HEK293T (cell line): ENCODE measurements around the gene RET.

Experiments used
- CTCF ChIA-PET: fragments of 350-600 bp; formaldehyde crosslinking; extraction: SDS; loops from one replicate; lab custom pipeline; 2021; ENCODE audit warnings: antibody characterized with exemption, inconsistent platforms; lab: Yijun Ruan, JAX
- POLR2A ChIA-PET: fragments of 350-600 bp; formaldehyde crosslinking; extraction: SDS; loops from one replicate; lab custom pipeline; 2020; ENCODE audit warnings: antibody characterized with exemption, inconsistent platforms; lab: Yijun Ruan, JAX
- DNase-seq: peaks from one replicate; pipeline ENCODE4 v3.0.0; 2012; ENCODE audit warnings: mixed read lengths; ENCODE audit errors: extremely low spot score
- ARNT ChIP-seq: fragments of 450-650 bp; IDR thresholded peaks from 2 replicates; pipeline ENCODE4 v1.6.1; 2017; ENCODE audit warnings: mild to moderate bottlenecking
- BHLHE40 ChIP-seq: fragments of 450-650 bp; IDR thresholded peaks from 2 replicates; pipeline ENCODE4 v1.6.1; 2016; ENCODE audit warnings: mild to moderate bottlenecking, moderate library complexity, borderline replicate concordance
- CTBP1 ChIP-seq: fragments of 450-650 bp; IDR thresholded peaks from 2 replicates; pipeline ENCODE4 v1.6.1; 2016; ENCODE audit warnings: borderline replicate concordance
- ELF4 ChIP-seq: fragments of 450-650 bp; IDR thresholded peaks from 2 replicates; pipeline ENCODE4 v1.6.1; 2017; ENCODE audit warnings: antibody characterized with exemption
- FOXA1 ChIP-seq: fragments of 450-650 bp; IDR thresholded peaks from 2 replicates; pipeline ENCODE4 v1.6.1; 2016; ENCODE audit warnings: mild to moderate bottlenecking
- FOXK2 ChIP-seq: fragments of 450-650 bp; IDR thresholded peaks from 2 replicates; pipeline ENCODE4 v1.6.1; 2016; ENCODE audit warnings: mild to moderate bottlenecking
- FOXM1 ChIP-seq: fragments of 450-650 bp; IDR thresholded peaks from 2 replicates; pipeline ENCODE4 v1.6.1; 2017; ENCODE audit warnings: mild to moderate bottlenecking, borderline replicate concordance
- HDGF ChIP-seq: fragments of 450-650 bp; IDR thresholded peaks from 2 replicates; pipeline ENCODE4 v1.6.1; 2017; ENCODE audit warnings: antibody characterized with exemption, borderline replicate concordance
- L3MBTL2 ChIP-seq: fragments of 450-650 bp; conservative IDR thresholded peaks from 2 replicates; pipeline ENCODE4 v1.6.1; 2016; ENCODE audit warnings: mild to moderate bottlenecking
- LEF1 ChIP-seq: fragments of 450-650 bp; IDR thresholded peaks from 2 replicates; pipeline ENCODE4 v1.6.1; 2017; ENCODE audit warnings: mild to moderate bottlenecking, borderline replicate concordance
- NFRKB ChIP-seq: fragments of 450-650 bp; IDR thresholded peaks from 2 replicates; pipeline ENCODE4 v1.6.1; 2016; ENCODE audit warnings: mild to moderate bottlenecking, moderate library complexity
- SP1 ChIP-seq: fragments of 450-650 bp; IDR thresholded peaks from 2 replicates; pipeline ENCODE4 v1.6.1; 2017
- SUZ12 ChIP-seq: fragments of 450-650 bp; IDR thresholded peaks from 2 replicates; pipeline ENCODE4 v1.6.1; 2016; ENCODE audit warnings: mild to moderate bottlenecking
- TARDBP ChIP-seq: fragments of 450-650 bp; IDR thresholded peaks from 2 replicates; pipeline ENCODE4 v1.6.1; 2016
- ZNF384 ChIP-seq: fragments of 450-650 bp; IDR thresholded peaks from 2 replicates; pipeline ENCODE4 v1.6.1; 2016
- TF ChIP-seq, protein P1 (sequence below): fragments of 450-650 bp; IDR thresholded peaks from 2 replicates; pipeline ENCODE4 v1.6.1; 2016

RET gene

DNA sequence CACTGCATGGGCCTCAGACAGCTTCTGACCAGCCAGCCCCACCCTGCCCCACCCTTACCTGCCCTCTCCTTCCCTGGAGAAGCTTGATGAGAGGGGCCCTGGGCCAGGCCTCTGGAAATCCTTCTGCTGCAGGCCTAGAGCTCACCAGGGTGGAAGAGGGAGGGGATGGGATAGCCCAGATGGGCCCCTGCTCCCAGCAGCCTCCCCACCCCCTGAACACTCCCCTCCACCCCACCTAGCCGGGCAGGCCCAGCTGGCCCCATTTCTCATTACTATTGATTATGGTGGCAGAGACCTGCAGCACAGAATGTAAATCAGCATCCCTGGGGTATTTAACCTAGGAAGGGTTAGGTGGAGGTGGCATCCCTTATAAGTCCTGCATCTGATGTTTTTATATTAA is 11.6 kb upstream of the RET start:
- POLR2A ChIA-PET, result interaction anchor here (1.2 kb wide), 1 partner anchor 9 kb away, joined by 3 read pairs; no protein-coding TSS in a partner anchor

DNA sequence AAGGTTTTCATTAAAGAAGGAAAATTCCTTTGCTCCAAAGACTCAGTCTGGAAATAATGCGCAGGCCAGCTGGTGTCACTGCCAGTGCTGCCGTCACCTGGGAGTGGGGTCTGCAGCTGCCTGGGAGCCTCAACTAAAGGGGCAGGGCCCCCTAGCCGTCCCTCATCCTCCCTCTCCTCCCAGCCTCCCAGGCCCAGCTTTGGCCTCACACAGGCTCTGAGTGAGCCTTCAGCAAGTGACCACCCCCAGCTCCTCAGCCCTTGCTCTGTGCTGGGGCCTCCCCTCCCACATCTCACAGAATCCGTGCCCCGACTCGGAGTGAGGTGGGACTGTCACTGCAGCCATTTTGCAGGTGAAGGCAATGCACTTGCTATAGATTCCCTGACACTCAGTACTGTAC is 11.1 kb upstream of the RET start:
- POLR2A ChIA-PET, result no interaction called here
- TF ChIP-seq ELF4 (no peak), HDGF (no peak), FOXM1 (no peak), ZNF384 (no peak), NFRKB (no peak), BHLHE40 (no peak), SP1 (no peak), L3MBTL2 (no peak), ARNT (no peak), FOXA1 (no peak), LEF1 (no peak), CTBP1 (no peak), TARDBP (no peak), SUZ12 (no peak), FOXK2 (no peak)
- TF ChIP-seq, protein P1, sequence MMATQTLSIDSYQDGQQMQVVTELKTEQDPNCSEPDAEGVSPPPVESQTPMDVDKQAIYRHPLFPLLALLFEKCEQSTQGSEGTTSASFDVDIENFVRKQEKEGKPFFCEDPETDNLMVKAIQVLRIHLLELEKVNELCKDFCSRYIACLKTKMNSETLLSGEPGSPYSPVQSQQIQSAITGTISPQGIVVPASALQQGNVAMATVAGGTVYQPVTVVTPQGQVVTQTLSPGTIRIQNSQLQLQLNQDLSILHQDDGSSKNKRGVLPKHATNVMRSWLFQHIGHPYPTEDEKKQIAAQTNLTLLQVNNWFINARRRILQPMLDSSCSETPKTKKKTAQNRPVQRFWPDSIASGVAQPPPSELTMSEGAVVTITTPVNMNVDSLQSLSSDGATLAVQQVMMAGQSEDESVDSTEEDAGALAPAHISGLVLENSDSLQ, result no peak
- DNase-seq, result no peak
- CTCF ChIA-PET, result no interaction called here

More for the DNA sequence above, 11.6 kb upstream of the RET start:
- DNase-seq, result no peak
- TF ChIP-seq ARNT (no peak), ZNF384 (no peak), BHLHE40 (no peak), LEF1 (no peak), FOXK2 (no peak), FOXM1 (no peak), SP1 (no peak), CTBP1 (no peak), FOXA1 (no peak), SUZ12 (no peak), ELF4 (no peak), HDGF (no peak), L3MBTL2 (no peak), NFRKB (no peak), TARDBP (no peak)
- TF ChIP-seq, protein P1, result no peak
- CTCF ChIA-PET, result no interaction called here

DNA sequence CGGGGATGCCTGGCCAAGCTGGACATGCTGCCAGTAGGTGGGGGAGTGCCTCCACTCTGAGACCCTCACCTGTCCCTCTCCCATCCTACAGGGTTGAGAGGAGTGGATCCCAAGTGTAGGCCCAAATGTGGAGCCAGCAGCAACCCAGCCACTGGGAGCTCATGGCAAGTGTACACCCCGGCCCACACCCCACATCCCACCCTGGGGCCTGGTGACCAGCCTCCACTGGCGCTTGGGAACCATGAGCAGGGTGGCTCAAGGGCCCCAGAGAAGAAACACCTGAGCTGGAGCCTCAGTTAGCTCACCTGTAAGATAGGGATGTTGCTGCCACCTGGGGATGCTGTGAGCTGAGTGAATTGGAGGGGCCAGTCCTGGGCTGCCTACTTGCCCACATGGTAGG is 10.4 kb upstream of the RET start:
- no peak for DNase-seq
- POLR2A ChIA-PET, result no interaction called here
- CTCF ChIA-PET, result no interaction called here
- TF ChIP-seq SUZ12 (no peak), CTBP1 (no peak), L3MBTL2 (no peak), FOXK2 (no peak), HDGF (no peak), BHLHE40 (no peak), ZNF384 (no peak), ELF4 (no peak), FOXA1 (no peak), LEF1 (no peak), ARNT (no peak), TARDBP (no peak), NFRKB (no peak), SP1 (no peak), FOXM1 (no peak)
- TF ChIP-seq, protein P1, result no peak

DNA sequence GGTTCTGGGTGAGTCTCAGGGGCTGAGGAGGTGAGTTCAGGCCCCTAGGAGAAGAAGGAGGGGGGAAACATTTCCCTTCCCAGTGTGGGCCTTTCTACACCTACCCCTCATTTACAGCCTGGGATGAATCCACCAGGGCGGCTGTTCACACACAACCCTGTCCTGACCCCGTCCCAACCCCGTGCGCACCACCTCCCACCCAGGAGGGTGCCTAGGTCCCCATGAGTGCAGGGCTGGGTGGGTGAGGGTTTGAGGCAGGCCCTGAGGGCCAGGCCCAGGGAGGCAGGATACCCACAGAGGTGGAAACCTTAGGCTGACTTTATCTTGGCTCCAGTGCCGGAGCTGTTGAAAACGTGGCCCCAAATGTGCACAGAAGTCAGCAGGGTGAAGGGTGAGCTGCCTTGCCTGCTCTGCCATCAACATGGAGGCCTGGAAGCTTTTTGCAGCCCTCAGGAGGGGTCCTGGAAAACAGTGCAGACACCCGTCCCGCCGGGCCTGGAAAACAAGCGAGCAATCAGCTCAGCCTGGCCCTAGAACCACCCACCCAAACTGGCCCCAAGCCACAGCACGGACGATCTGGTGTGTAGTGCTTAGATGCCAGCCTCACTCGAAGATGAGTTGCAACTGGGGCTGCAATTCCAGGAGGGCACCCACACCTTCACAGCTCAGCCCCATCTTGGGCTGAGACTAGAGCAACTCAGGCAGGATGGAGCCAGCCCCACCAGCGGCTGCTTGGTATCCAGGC is 9.3 kb upstream of the RET start:
- ChIA-PET POLR2A (no interaction called here), CTCF (interaction anchor here (0.5 kb wide), 1 partner anchor 228 kb away, joined by 3 read pairs; no protein-coding TSS in a partner anchor)

DNA sequence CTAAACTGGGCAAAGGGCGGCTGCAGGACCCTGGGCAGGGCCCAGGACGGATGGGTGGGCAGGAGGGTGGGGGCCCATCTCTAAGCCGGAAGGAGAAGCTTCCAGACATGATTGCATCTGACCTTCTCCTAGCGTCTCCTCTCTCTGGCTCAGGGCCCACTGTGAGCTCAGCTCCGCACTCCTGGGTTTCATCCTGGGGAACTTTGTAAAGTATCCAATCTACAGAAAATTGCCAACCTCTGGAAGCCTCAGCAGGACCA is 8.8 kb upstream of the RET start:
- ChIA-PET CTCF (no interaction called here), POLR2A (no interaction called here)
- no peak for DNase-seq
- TF ChIP-seq CTBP1 (no peak), BHLHE40 (no peak), SUZ12 (no peak)
- TF ChIP-seq, protein P1, result no peak

More for the DNA sequence above, 9.3 kb upstream of the RET start:
- TF ChIP-seq SP1 (no peak), FOXA1 (no peak), NFRKB (no peak), FOXK2 (no peak)
- no peak for DNase-seq
